A549 (cell line): ENCODE results near the gene ENKUR. TPM values are rescaled to one million over a fixed set of nuclear protein-coding genes. Genes with fewer than 3 reads are reported as not detected.

ENCODE experiments used
- ATAC-seq, 2 experiments: fragments of 200-7000 bp in 1 of 2; fragments of >200 bp in 1 of 2; cut with Nextera tagmentation in 1 of 2; cut with Tn5 transposase in 1 of 2; 3 replicates each; pipeline versions ENCODE4 v1.8.0 to v1.9.1; 2018 to 2020; ENCODE audit warnings: mild to moderate bottlenecking in 1 of 2, moderate library complexity in 1 of 2
- CTCF ChIA-PET: fragments of 300-600 bp; sonication (Branson Sonifier 250); formaldehyde crosslinking; extraction: SDS; loops from one replicate; lab custom pipeline; 2021; ENCODE audit warnings: antibody characterized with exemption, inconsistent platforms; lab: Yijun Ruan, JAX
- POLR2A ChIA-PET: fragments of 350-600 bp; formaldehyde crosslinking; extraction: SDS; loops from one replicate; lab custom pipeline; 2021; ENCODE audit warnings: antibody characterized with exemption, inconsistent platforms; lab: Yijun Ruan, JAX
- DNase-seq, 2 experiments: peaks; one replicate each; pipeline versions ENCODE4 v3.0.0 to v3.0.0-alpha.2; 2011 to 2016; ENCODE audit warnings: low read depth in 1 of 2, low spot score in 1 of 2
- FAIRE-seq: peaks from 2 replicates; lab custom pipeline; 2011; peaks lifted over from hg19 to GRCh38; lab: Jason Lieb, UNC
- H3K27ac ChIP-seq, 2 experiments: fragments of >200 bp; sonication (Bioruptor Twin); formaldehyde crosslinking; 3 replicates each; pipeline ENCODE4 v1.5.1; 2016 to 2017
- H3K4me1 ChIP-seq: fragments of >200 bp; sonication (Bioruptor Twin); formaldehyde crosslinking; 3 replicates; pipeline ENCODE4 v1.6.1; 2016
- H3K4me2 ChIP-seq: fragments of >200 bp; sonication (Bioruptor Twin); formaldehyde crosslinking; 3 replicates; pipeline ENCODE4 v1.6.1; 2016
- H3K4me3 ChIP-seq: fragments of >200 bp; sonication (Bioruptor Twin); formaldehyde crosslinking; 3 replicates; pipeline ENCODE4 v1.5.1; 2016
- H3K9me3 ChIP-seq: fragments of >200 bp; sonication (Bioruptor Twin); formaldehyde crosslinking; 3 replicates; pipeline ENCODE4 v1.6.1; 2016
- CBX8 ChIP-seq: fragments of 200-600 bp; sonication (generic); IDR thresholded peaks from 2 replicates; pipeline ENCODE4 v1.6.1; 2016
- CEBPB ChIP-seq, 2 experiments: fragments of >200 bp in 1 of 2; sonication (Bioruptor Twin) in 1 of 2; formaldehyde crosslinking in 1 of 2; IDR thresholded peaks; 2 replicates each; pipeline ENCODE4 v1.6.1; 2012 to 2016
- FOSB ChIP-seq: fragments of 250-450 bp; sonication (Bioruptor Pico); IDR thresholded peaks from 2 replicates; pipeline ENCODE4 v1.5.0; 2020; ENCODE audit warnings: mild to moderate bottlenecking, moderate library complexity
- HES2 ChIP-seq: fragments of >200 bp; sonication (Bioruptor Twin); formaldehyde crosslinking; IDR thresholded peaks from 2 replicates; pipeline ENCODE4 v1.6.1; 2016
- HOXA7 ChIP-seq: fragments of 250-450 bp; sonication (Bioruptor Pico); IDR thresholded peaks from 2 replicates; pipeline ENCODE4 v1.5.0; 2020; ENCODE audit warnings: mild to moderate bottlenecking, moderate library complexity
- HOXB5 ChIP-seq: fragments of 250-450 bp; sonication (Bioruptor Pico); IDR thresholded peaks from 2 replicates; pipeline ENCODE4 v1.5.0; 2020; ENCODE audit warnings: mild to moderate bottlenecking, moderate library complexity
- JUNB ChIP-seq: fragments of >200 bp; sonication (Bioruptor Twin); formaldehyde crosslinking; IDR thresholded peaks from 2 replicates; pipeline ENCODE4 v1.6.1; 2016
- NFE2L2 ChIP-seq: fragments of 150-350 bp; conservative IDR thresholded peaks from 2 replicates; pipeline ENCODE4 v1.6.1; 2014; ENCODE audit warnings: low read length
- NR3C1 ChIP-seq: fragments of >200 bp; sonication (Bioruptor Twin); formaldehyde crosslinking; IDR thresholded peaks from 3 replicates; pipeline ENCODE4 v1.6.1; 2017
- RCOR1 ChIP-seq: fragments of 150-350 bp; IDR thresholded peaks from 2 replicates; pipeline ENCODE4 v1.6.1; 2014; ENCODE audit warnings: antibody characterized with exemption, low read length, low read depth
- RFX5 ChIP-seq: fragments of 450-650 bp; IDR thresholded peaks from 2 replicates; pipeline ENCODE4 v1.7.1; 2014; ENCODE audit warnings: antibody characterized with exemption, mild to moderate bottlenecking, moderate library complexity
- ZFP36 ChIP-seq: fragments of 450-650 bp; IDR thresholded peaks from 2 replicates; pipeline ENCODE4 v1.6.1; 2014; ENCODE audit warnings: borderline replicate concordance; ENCODE audit not compliant: partially characterized antibody
- WGBS: methylation state at CpG from one replicate; pipeline ENCODE4 v1.1.6; 2017; ENCODE audit errors: missing lambda C conversion rate; 5-methylcytosine and 5-hydroxymethylcytosine counted together
- polyA plus RNA-seq, 4 experiments: library from polyadenylated mRNA; depleted of rRNA in 3 of 4; stranded (reverse); fragments of >200 nt; fragmentation: RNase III in 1 of 4; extraction: RNeasy Plus Mini Kit Qiagen cat#74134 plus additional on column Dnase treatment in 1 of 4; gene quantifications; 2 replicates in 3 of 4; 3 replicates in 1 of 4; pipeline ENCODE4 v1.2.3, GENCODE V29; 2011 to 2017
- TF ChIP-seq, protein P1 (sequence below): fragments of >200 bp; sonication (Bioruptor Twin); formaldehyde crosslinking; IDR thresholded peaks from 3 replicates; pipeline ENCODE4 v1.5.1; 2016
- TF ChIP-seq, protein P2 (sequence below): fragments of 200-600 bp; sonication (generic); IDR thresholded peaks from 2 replicates; pipeline ENCODE4 v1.6.1; 2016; ENCODE audit warnings: antibody characterized with exemption, mild to moderate bottlenecking, moderate library complexity
- TF ChIP-seq, protein P3 (sequence below): fragments of >200 bp; sonication (Bioruptor Twin); formaldehyde crosslinking; IDR thresholded peaks from 3 replicates; pipeline ENCODE4 v1.6.1; 2016
- TF ChIP-seq, protein P4 (sequence below): IDR thresholded peaks from 2 replicates; pipeline ENCODE4 v1.6.1; 2012

The ENKUR gene
- polyA plus RNA-seq, 2 of the 4 experiments (the other 2 are of a cell fraction) = 0.30 to 0.43 TPM

GRCh38 chr10:25029519-25029918 lies 13.6 kb upstream of the ENKUR start:
- ATAC-seq (no peak), FAIRE-seq (no peak), DNase-seq (no peak)
- ChIA-PET CTCF (interaction anchor here (8.0 kb wide), 1 partner anchor 53 kb away, joined by 67 read pairs; no protein-coding TSS in a partner anchor), POLR2A (no interaction called here)
- no peak overlapping the region for H3K27ac ChIP-seq
- no peaks in the 10 kb centered on the region for H3K4me1 ChIP-seq
- H3K4me2 ChIP-seq = no peak overlapping the region
- no peaks in the 10 kb centered on the region for H3K9me3 ChIP-seq
- WGBS = 87% methylated on average over 2 of the region's 2 CpGs
- no peak for TF ChIP-seq CEBPB (IDR thresholded peaks at IDR 0.05)
- no peak for TF ChIP-seq FOSB (CRISPR knock-in tag)
- no peak for TF ChIP-seq JUNB
- TF ChIP-seq RFX5 = no peak
- TF ChIP-seq, protein P1, sequence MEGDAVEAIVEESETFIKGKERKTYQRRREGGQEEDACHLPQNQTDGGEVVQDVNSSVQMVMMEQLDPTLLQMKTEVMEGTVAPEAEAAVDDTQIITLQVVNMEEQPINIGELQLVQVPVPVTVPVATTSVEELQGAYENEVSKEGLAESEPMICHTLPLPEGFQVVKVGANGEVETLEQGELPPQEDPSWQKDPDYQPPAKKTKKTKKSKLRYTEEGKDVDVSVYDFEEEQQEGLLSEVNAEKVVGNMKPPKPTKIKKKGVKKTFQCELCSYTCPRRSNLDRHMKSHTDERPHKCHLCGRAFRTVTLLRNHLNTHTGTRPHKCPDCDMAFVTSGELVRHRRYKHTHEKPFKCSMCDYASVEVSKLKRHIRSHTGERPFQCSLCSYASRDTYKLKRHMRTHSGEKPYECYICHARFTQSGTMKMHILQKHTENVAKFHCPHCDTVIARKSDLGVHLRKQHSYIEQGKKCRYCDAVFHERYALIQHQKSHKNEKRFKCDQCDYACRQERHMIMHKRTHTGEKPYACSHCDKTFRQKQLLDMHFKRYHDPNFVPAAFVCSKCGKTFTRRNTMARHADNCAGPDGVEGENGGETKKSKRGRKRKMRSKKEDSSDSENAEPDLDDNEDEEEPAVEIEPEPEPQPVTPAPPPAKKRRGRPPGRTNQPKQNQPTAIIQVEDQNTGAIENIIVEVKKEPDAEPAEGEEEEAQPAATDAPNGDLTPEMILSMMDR = no peak
- no peak for TF ChIP-seq RCOR1
- TF ChIP-seq, protein P2, sequence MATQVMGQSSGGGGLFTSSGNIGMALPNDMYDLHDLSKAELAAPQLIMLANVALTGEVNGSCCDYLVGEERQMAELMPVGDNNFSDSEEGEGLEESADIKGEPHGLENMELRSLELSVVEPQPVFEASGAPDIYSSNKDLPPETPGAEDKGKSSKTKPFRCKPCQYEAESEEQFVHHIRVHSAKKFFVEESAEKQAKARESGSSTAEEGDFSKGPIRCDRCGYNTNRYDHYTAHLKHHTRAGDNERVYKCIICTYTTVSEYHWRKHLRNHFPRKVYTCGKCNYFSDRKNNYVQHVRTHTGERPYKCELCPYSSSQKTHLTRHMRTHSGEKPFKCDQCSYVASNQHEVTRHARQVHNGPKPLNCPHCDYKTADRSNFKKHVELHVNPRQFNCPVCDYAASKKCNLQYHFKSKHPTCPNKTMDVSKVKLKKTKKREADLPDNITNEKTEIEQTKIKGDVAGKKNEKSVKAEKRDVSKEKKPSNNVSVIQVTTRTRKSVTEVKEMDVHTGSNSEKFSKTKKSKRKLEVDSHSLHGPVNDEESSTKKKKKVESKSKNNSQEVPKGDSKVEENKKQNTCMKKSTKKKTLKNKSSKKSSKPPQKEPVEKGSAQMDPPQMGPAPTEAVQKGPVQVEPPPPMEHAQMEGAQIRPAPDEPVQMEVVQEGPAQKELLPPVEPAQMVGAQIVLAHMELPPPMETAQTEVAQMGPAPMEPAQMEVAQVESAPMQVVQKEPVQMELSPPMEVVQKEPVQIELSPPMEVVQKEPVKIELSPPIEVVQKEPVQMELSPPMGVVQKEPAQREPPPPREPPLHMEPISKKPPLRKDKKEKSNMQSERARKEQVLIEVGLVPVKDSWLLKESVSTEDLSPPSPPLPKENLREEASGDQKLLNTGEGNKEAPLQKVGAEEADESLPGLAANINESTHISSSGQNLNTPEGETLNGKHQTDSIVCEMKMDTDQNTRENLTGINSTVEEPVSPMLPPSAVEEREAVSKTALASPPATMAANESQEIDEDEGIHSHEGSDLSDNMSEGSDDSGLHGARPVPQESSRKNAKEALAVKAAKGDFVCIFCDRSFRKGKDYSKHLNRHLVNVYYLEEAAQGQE = no peak
- no peak for TF ChIP-seq NFE2L2
- no peak for TF ChIP-seq ZFP36
- TF ChIP-seq, protein P3, sequence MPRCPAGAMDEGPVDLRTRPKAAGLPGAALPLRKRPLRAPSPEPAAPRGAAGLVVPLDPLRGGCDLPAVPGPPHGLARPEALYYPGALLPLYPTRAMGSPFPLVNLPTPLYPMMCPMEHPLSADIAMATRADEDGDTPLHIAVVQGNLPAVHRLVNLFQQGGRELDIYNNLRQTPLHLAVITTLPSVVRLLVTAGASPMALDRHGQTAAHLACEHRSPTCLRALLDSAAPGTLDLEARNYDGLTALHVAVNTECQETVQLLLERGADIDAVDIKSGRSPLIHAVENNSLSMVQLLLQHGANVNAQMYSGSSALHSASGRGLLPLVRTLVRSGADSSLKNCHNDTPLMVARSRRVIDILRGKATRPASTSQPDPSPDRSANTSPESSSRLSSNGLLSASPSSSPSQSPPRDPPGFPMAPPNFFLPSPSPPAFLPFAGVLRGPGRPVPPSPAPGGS = no peak
- TF ChIP-seq, protein P4, sequence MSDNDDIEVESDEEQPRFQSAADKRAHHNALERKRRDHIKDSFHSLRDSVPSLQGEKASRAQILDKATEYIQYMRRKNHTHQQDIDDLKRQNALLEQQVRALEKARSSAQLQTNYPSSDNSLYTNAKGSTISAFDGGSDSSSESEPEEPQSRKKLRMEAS = no peak
- H3K4me3 ChIP-seq = no peak overlapping the region

DNA sequence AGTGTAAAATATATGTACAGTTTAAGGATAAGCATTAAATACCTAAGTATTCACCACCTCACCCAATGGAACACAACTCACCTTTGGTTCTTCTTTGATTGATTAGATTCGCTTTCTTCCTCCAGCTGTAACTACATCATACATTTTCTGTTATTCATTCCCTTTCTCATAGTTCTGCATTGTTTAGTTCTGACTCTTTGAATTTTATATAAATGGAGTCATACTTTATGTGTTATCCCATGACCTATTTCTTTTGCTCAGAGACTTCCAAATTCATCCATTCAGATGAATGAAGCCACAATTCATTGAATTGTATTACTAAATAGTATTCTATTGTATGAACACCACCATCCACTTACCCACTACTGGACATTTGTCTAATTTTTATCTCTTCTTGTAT lies 12.8 kb upstream of the ENKUR start:
- no peak for FAIRE-seq
- no peak overlapping the region for H3K4me2 ChIP-seq
- ATAC-seq = no peak
- no peaks in the 10 kb centered on the region for H3K9me3 ChIP-seq
- CTCF ChIA-PET = interaction anchor here (0.9 to 8.0 kb wide), 3 partner anchors 11 to 53 kb away, joined by 3 to 67 read pairs (median 4); no protein-coding TSS in a partner anchor
- H3K4me1 ChIP-seq = no peaks in the 10 kb centered on the region
- WGBS = 86% methylated on average over 1 of the region's 1 CpG
- no peak for TF ChIP-seq CBX8
- TF ChIP-seq NR3C1 = no peak
- TF ChIP-seq RFX5 = no peak
- TF ChIP-seq, protein P3 = no peak
- no peak for TF ChIP-seq HOXB5
- TF ChIP-seq HOXA7 = no peak
- TF ChIP-seq CEBPB (IDR thresholded peaks at IDR 0.05) = no peak
- no peak for TF ChIP-seq HES2
- no peak overlapping the region for H3K27ac ChIP-seq
- no peak overlapping the region for H3K4me3 ChIP-seq
- DNase-seq = no peak
- POLR2A ChIA-PET = no interaction called here
